Mesendoderm (in vitro differentiated cells): ENCODE results near the gene KCNJ12.
"Not testable (repeated sequence)": the region's sequence is repeated elsewhere in the genome, so short reads cannot be mapped to it uniquely, and the experiment has no call there.

Source experiments
- DNase-seq: peaks from one replicate; pipeline ENCODE4 v3.0.0; 2013
- H2AK5ac ChIP-seq: 2 replicates; pipeline ENCODE4 v1.6.1; 2013; ENCODE audit warnings: low read length, inconsistent platforms
- H2BK120ac ChIP-seq: 2 replicates; pipeline ENCODE4 v1.6.1; 2013; ENCODE audit warnings: low read depth, mild to moderate bottlenecking, low read length, moderate library complexity, mixed read lengths
- H2BK15ac ChIP-seq: replicated peaks from 2 replicates; pipeline ENCODE4 v1.6.1; 2013; ENCODE audit warnings: low read depth, mild to moderate bottlenecking, moderate library complexity
- H2BK5ac ChIP-seq: 2 replicates; pipeline ENCODE4 v1.6.1; 2013; ENCODE audit warnings: low read length, inconsistent platforms
- H3K18ac ChIP-seq: 2 replicates; pipeline ENCODE4 v1.6.1; 2013; ENCODE audit warnings: mild to moderate bottlenecking, low read length, mixed read lengths
- H3K23ac ChIP-seq: one replicate; pipeline ENCODE4 v1.6.1; 2013; ENCODE audit warnings: low read length
- H3K27ac ChIP-seq: 2 replicates; pipeline ENCODE4 v1.5.1; 2013; ENCODE audit warnings: low read depth, mild to moderate bottlenecking, inconsistent platforms, low read length, moderate library complexity
- H3K27me3 ChIP-seq: 2 replicates; pipeline ENCODE4 v1.6.1; 2013; ENCODE audit warnings: low read length, control low read depth, mild to moderate bottlenecking, inconsistent platforms; ENCODE audit not compliant: insufficient read depth, poor library complexity
- H3K36me3 ChIP-seq: 2 replicates; pipeline ENCODE4 v1.6.1; 2013; ENCODE audit warnings: low read length, inconsistent platforms; ENCODE audit not compliant: control insufficient read depth, insufficient read depth
- H3K4ac ChIP-seq: one replicate; pipeline ENCODE4 v1.6.1; 2013; ENCODE audit warnings: low read depth, mild to moderate bottlenecking, low read length, moderate library complexity
- H3K4me1 ChIP-seq: 2 replicates; pipeline ENCODE4 v1.6.1; 2013; ENCODE audit warnings: low read depth, low read length, inconsistent platforms; ENCODE audit not compliant: control insufficient read depth
- H3K4me2 ChIP-seq: 2 replicates; pipeline ENCODE4 v1.6.1; 2013; ENCODE audit warnings: low read length
- H3K4me3 ChIP-seq: 2 replicates; pipeline ENCODE4 v1.5.1; 2013; ENCODE audit warnings: mild to moderate bottlenecking, low read length
- H3K56ac ChIP-seq: one replicate; pipeline ENCODE4 v1.6.1; 2013; ENCODE audit warnings: low read length
- H3K79me1 ChIP-seq: 2 replicates; pipeline ENCODE4 v1.6.1; 2013; ENCODE audit warnings: low read length, inconsistent platforms
- H3K79me2 ChIP-seq: 2 replicates; pipeline ENCODE4 v1.6.1; 2013; ENCODE audit warnings: mild to moderate bottlenecking, low read length; ENCODE audit not compliant: control insufficient read depth, insufficient read depth
- H3K9ac ChIP-seq: 2 replicates; pipeline ENCODE4 v1.6.1; 2013; ENCODE audit warnings: low read length, inconsistent platforms
- H4K5ac ChIP-seq: one replicate; pipeline ENCODE4 v1.6.1; 2013; ENCODE audit warnings: low read length
- H4K8ac ChIP-seq: one replicate; pipeline ENCODE4 v1.6.1; 2013; ENCODE audit warnings: low read depth, mild to moderate bottlenecking, control low read depth, low read length, moderate library complexity
- WGBS: extraction: QIAGEN DNeasy Blood & Tissue Kit; methylation state at CpG from one replicate; pipeline ENCODE4 v1.1.7; 2013; ENCODE audit warnings: low lambda C conversion rate, missing lambda C conversion rate; ENCODE audit not compliant: insufficient coverage; ENCODE audit errors: extremely low coverage; 5-methylcytosine and 5-hydroxymethylcytosine counted together

KCNJ12 gene

DNA sequence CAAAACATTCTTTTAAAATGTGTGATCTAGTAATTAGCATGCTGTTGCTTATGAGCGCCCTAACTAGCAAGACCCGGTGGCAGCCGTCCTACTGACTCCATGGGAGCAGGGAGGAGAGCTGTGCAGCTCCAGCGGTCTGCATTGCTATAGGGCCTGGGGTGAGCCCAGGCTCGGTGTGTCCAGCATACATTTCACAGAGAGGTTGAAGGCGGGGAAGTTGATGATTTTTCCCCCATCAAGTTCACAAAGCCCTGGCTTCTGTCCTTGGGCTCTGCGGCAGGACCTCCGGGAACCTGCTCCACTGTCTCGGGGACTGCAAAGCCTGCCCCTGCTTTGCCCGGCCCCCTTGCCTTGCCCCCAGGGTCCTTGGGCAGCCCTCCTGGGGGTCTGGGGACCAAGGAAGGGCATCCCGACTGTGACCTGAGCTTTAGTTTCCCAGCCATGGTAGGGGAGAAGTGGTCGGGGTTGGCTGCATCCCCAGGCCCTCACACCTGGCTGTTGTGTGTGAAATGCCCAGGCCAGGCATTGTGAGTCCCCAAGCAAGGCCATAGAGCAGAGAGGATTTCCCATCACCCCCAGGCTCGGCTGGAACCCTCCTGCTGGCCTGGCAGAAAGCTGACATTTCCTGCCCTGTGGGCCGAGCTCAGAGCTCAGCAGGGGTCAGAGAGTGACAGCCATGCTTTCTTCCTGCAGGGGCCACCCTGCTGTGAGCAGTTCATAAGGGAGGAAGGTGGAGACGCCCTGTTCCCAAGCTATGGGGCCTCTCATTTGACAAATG lies 24.8 kb downstream of the KCNJ12 start:
- H2BK15ac ChIP-seq = no peak overlapping the region
- H3K4me1 ChIP-seq = peaks cover 4% of the 10 kb centered on the region
- H3K79me1 ChIP-seq = no peaks in the 10 kb centered on the region
- no peak overlapping the region for H2BK120ac ChIP-seq
- no peak overlapping the region for H2AK5ac ChIP-seq
- H3K9ac ChIP-seq = no peak overlapping the region
- peak; percentile 53 for DNase-seq
- no peaks in the 10 kb centered on the region for H3K36me3 ChIP-seq
- H3K4me2 ChIP-seq = no peak overlapping the region
- no peak overlapping the region for H3K27ac ChIP-seq
- H3K79me2 ChIP-seq = no peaks in the 10 kb centered on the region
- H3K18ac ChIP-seq = no peak overlapping the region
- no peak overlapping the region for H3K4ac ChIP-seq
- H4K8ac ChIP-seq = no peak overlapping the region
- H4K5ac ChIP-seq = no peak overlapping the region
- H3K56ac ChIP-seq = peak overlapping the region; percentile 22
- no peak overlapping the region for H3K4me3 ChIP-seq
- no peaks in the 10 kb centered on the region for H3K27me3 ChIP-seq
- peak overlapping the region; percentile 55 for H2BK5ac ChIP-seq
- WGBS = no CpG with 5 or more reads among the region's 15 CpGs
- H3K23ac ChIP-seq = no peak overlapping the region

DNA sequence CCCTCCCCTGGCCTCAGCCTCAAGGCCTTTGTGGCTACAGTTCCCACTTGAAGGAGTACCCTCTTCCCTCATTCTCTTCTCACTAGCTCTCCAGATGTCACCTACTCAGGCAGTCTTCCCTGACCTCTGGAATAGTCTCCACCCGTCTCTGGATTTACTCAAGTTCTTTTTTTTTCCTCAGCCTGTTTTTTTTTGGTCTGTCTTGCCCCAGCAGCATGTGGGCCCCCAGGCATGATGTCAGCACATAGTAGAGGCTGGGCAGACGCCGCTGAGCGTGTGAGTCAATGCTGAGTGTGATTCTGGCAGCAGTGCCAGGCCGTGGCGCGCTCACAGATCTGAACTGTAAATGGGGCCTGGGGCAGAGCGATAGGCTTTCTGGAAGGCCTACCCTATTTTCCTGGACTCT lies 26.0 kb downstream of the KCNJ12 start:
- not testable (repeated sequence) for H3K79me1 ChIP-seq, H4K8ac ChIP-seq, DNase-seq, H2BK15ac ChIP-seq, H2BK120ac ChIP-seq, H3K18ac ChIP-seq, H3K4me2 ChIP-seq, H4K5ac ChIP-seq, H3K36me3 ChIP-seq, H3K23ac ChIP-seq, H3K79me2 ChIP-seq, H3K4me3 ChIP-seq, H3K4ac ChIP-seq, H2BK5ac ChIP-seq, H3K27ac ChIP-seq, H3K27me3 ChIP-seq, H3K9ac ChIP-seq, H3K4me1 ChIP-seq, H2AK5ac ChIP-seq
- peak overlapping the region; percentile 49 for H3K56ac ChIP-seq
- no CpG with 5 or more reads among the region's 8 CpGs for WGBS

DNA sequence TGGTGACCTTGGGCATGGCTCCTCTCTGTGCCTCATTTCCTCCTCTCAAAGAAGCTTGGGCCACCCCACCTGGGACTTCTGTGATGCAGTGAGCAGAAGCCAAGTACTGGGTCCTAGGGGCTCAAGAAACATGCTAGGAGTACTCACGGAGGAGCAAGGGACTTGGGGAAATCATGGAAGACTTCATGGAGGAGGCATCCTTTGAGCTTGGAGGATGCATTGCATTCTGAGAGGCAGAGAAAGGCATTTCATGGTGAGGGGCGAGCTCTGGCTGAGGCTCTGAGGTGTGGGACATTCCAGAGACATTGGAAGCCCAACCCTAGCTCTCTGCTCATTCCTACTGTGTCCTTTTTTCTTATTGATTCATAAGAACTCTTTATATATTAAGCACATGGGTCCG lies 26.8 kb downstream of the KCNJ12 start:
- WGBS = 100% methylated on average over 1 of the region's 3 CpGs
- not testable (repeated sequence) for H3K18ac ChIP-seq, H3K4ac ChIP-seq, H3K79me2 ChIP-seq, H3K79me1 ChIP-seq, H4K5ac ChIP-seq, H3K27ac ChIP-seq, H3K4me3 ChIP-seq, H2BK15ac ChIP-seq, H3K4me1 ChIP-seq, H3K27me3 ChIP-seq, H3K23ac ChIP-seq, H2BK5ac ChIP-seq, H2AK5ac ChIP-seq, H3K4me2 ChIP-seq, H3K56ac ChIP-seq, H2BK120ac ChIP-seq, H3K36me3 ChIP-seq, DNase-seq, H4K8ac ChIP-seq, H3K9ac ChIP-seq

GRCh38 chr17:21404106-21404505 lies 27.9 kb downstream of the KCNJ12 start:
- H2BK120ac ChIP-seq, H2BK5ac ChIP-seq, H3K4me1 ChIP-seq, H3K79me2 ChIP-seq, H3K27me3 ChIP-seq, DNase-seq, H3K79me1 ChIP-seq, H3K27ac ChIP-seq, H3K36me3 ChIP-seq, H3K9ac ChIP-seq, H2BK15ac ChIP-seq, H3K4me3 ChIP-seq, H4K8ac ChIP-seq, H3K4ac ChIP-seq, H3K18ac ChIP-seq, H3K56ac ChIP-seq, H3K23ac ChIP-seq, H4K5ac ChIP-seq, H2AK5ac ChIP-seq, H3K4me2 ChIP-seq: not testable (repeated sequence)
- WGBS = no CpG with 5 or more reads among the region's 8 CpGs

GRCh38 chr17:21404539-21404938 lies 28.4 kb downstream of the KCNJ12 start:
- H3K4ac ChIP-seq, H2BK120ac ChIP-seq, H3K4me2 ChIP-seq, H3K79me2 ChIP-seq, H4K8ac ChIP-seq, H3K56ac ChIP-seq, H3K4me1 ChIP-seq, H2BK5ac ChIP-seq, H3K9ac ChIP-seq, H3K23ac ChIP-seq, H2AK5ac ChIP-seq, H3K27me3 ChIP-seq, H3K27ac ChIP-seq, H4K5ac ChIP-seq, DNase-seq, H2BK15ac ChIP-seq, H3K36me3 ChIP-seq, H3K18ac ChIP-seq, H3K4me3 ChIP-seq, H3K79me1 ChIP-seq: not testable (repeated sequence)
- WGBS = no CpG with 5 or more reads among the region's 6 CpGs
